Endothelial cell (in vitro differentiated cells): ENCODE measurements around the gene GMFB. TPM values are rescaled to one million over a fixed set of nuclear protein-coding genes. Genes with fewer than 3 reads are reported as not detected.
"Not testable (repeated sequence)": the region's sequence is repeated elsewhere in the genome, so short reads cannot be mapped to it uniquely, and the experiment has no call there.

ENCODE experiments used
- DNase-seq: peaks from one replicate; pipeline ENCODE4 v3.0.0; 2021; ENCODE audit warnings: low spot score
- H3K27ac Mint-ChIP-seq: one replicate; pipeline ENCODE4 v1.8.0; 2021; ENCODE audit warnings: mixed read lengths, inconsistent platforms; ENCODE audit not compliant: unreplicated experiment
- H3K27me3 Mint-ChIP-seq: one replicate; pipeline ENCODE4 v1.8.0; 2021; ENCODE audit warnings: mild to moderate bottlenecking, moderate library complexity, mixed read lengths, inconsistent platforms; ENCODE audit not compliant: unreplicated experiment
- H3K36me3 Mint-ChIP-seq: one replicate; pipeline ENCODE4 v1.8.0; 2021; ENCODE audit warnings: mild to moderate bottlenecking, low read depth, mixed read lengths, inconsistent platforms; ENCODE audit not compliant: unreplicated experiment
- H3K4me1 Mint-ChIP-seq: one replicate; pipeline ENCODE4 v1.8.0; 2021; ENCODE audit warnings: mild to moderate bottlenecking, mixed read lengths, inconsistent platforms; ENCODE audit not compliant: unreplicated experiment
- H3K4me3 Mint-ChIP-seq: one replicate; pipeline ENCODE4 v1.8.0; 2021; ENCODE audit warnings: mild to moderate bottlenecking, mixed read lengths, inconsistent platforms; ENCODE audit not compliant: unreplicated experiment
- H3K9me3 Mint-ChIP-seq: one replicate; pipeline ENCODE4 v1.8.0; 2021; ENCODE audit warnings: mixed read lengths, inconsistent platforms; ENCODE audit not compliant: unreplicated experiment
- total RNA-seq: library from RNA; stranded (reverse); fragmentation: NEBNext Ultra II Directional; extraction: Animal tissue kit (Norgen Biotek cat#: 25700); gene quantifications from one replicate; pipeline ENCODE4 v1.2.1, GENCODE V29; 2021; ENCODE audit not compliant: unreplicated experiment
- TF ChIP-seq, protein P1 (sequence below): fragments of 200-600 bp; sonication (generic); IDR thresholded peaks from one replicate; pipeline ENCODE4 v1.5.0; 2021; ENCODE audit warnings: antibody characterized with exemption; ENCODE audit not compliant: unreplicated experiment

Gene GMFB
- total RNA-seq, 1 donor from 2014 or later = 86.2 TPM

- Mint-ChIP-seq H3K9me3 (no peaks in the 10 kb centered on the region), H3K36me3 (no peaks in the 10 kb centered on the region), H3K27ac (peak within 1 kb of the TSS; percentile 86), H3K4me1 (peaks cover 24% of the 10 kb centered on the region), H3K27me3 (peaks cover 5% of the 10 kb centered on the region), H3K4me3 (peak within 1 kb of the TSS; percentile 98)
- peak; percentile 97 for DNase-seq
- TF ChIP-seq, protein P1, sequence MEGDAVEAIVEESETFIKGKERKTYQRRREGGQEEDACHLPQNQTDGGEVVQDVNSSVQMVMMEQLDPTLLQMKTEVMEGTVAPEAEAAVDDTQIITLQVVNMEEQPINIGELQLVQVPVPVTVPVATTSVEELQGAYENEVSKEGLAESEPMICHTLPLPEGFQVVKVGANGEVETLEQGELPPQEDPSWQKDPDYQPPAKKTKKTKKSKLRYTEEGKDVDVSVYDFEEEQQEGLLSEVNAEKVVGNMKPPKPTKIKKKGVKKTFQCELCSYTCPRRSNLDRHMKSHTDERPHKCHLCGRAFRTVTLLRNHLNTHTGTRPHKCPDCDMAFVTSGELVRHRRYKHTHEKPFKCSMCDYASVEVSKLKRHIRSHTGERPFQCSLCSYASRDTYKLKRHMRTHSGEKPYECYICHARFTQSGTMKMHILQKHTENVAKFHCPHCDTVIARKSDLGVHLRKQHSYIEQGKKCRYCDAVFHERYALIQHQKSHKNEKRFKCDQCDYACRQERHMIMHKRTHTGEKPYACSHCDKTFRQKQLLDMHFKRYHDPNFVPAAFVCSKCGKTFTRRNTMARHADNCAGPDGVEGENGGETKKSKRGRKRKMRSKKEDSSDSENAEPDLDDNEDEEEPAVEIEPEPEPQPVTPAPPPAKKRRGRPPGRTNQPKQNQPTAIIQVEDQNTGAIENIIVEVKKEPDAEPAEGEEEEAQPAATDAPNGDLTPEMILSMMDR = peak; percentile 95
These were observed 47.6 kb downstream of the GMFB start, which contains the start of gene CNIH1 for GRCh38 chr14:54440873-54441868. Gene CNIH1, minus strand, starts transcription at chr14:54441374. Its CDS starts 47 bp downstream, at chr14:54441327.

DNA sequence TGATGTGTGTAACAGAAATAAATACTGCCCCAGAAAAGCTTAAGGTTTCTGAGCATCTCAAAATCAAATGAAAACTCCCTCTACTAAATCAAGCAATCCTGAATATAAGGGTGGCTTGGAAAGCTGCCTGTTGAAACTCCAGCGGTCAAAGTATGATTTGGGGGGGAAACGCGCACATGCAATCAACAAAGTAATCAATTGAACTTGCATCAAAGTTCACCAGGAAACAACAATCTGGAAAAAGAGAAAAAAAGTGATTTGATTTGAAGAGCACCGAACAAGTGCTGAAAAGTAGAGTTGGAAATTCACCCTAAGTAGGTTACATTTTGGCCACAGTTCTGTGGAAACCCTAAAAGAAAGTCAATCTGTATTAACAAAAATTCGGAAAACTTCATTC lies 48.3 kb downstream of the GMFB start:
- Mint-ChIP-seq H3K4me1 (peaks cover 29% of the 10 kb centered on the region), H3K9me3 (no peaks in the 10 kb centered on the region), H3K4me3 (peak overlapping the region; percentile 98), H3K27me3 (peaks cover 5% of the 10 kb centered on the region), H3K27ac (peak overlapping the region; percentile 86), H3K36me3 (no peaks in the 10 kb centered on the region)
- TF ChIP-seq, protein P1 = no peak
- DNase-seq = no peak

DNA sequence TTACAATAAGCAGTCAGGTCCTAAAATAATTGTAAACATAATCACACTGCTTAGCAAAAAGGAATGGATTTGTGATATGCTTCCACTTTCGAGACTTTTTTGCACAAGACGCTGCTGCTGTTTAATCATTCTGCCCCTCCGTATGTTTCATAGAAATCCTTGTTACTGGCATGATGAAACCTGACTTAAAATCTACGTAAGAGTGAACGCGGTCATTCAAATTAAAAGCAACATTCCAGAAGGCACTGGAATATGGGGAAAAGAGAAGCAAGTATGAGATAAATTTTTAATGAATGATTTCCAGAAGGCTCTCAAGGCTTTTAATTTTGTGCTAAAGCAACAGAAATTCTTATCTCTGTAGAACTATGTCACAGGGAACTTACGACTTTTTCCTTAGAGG lies 48.7 kb downstream of the GMFB start:
- peaks cover 31% of the 10 kb centered on the region for H3K4me1 Mint-ChIP-seq
- H3K36me3 Mint-ChIP-seq = no peaks in the 10 kb centered on the region
- H3K9me3 Mint-ChIP-seq = no peaks in the 10 kb centered on the region

DNA sequence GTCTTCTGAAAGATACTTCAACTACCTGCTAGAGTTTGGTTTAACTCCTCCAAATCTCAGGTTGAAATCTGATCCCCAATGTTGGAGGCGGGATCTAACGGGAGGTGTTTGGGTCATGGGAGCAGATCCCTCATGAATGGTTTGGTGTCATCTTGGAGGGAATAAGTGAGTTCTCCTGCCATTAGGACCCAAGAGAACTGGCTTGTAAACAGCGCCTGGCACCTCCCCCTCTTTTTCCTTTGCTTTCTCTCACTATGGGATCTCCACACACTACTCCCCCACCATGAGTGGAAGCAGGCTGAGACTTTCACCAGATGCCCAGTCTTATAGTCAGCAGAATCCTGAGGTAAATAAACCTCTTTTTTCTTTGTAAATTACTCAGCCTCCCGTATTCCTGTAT lies 50.1 kb downstream of the GMFB start:
- H3K36me3 Mint-ChIP-seq = no peaks in the 10 kb centered on the region
- no peaks in the 10 kb centered on the region for H3K9me3 Mint-ChIP-seq
- TF ChIP-seq, protein P1 = no peak
- no peak overlapping the region for H3K4me3 Mint-ChIP-seq
- peaks cover 4% of the 10 kb centered on the region for H3K27me3 Mint-ChIP-seq
- H3K27ac Mint-ChIP-seq = peak overlapping the region; percentile 20
- peaks cover 31% of the 10 kb centered on the region for H3K4me1 Mint-ChIP-seq
- no peak for DNase-seq

More for the DNA sequence above, 48.7 kb downstream of the GMFB start:
- TF ChIP-seq, protein P1 = no peak
- Mint-ChIP-seq H3K27ac (no peak overlapping the region), H3K4me3 (peak overlapping the region; percentile 98), H3K27me3 (peaks cover 5% of the 10 kb centered on the region)
- DNase-seq = no peak

DNA sequence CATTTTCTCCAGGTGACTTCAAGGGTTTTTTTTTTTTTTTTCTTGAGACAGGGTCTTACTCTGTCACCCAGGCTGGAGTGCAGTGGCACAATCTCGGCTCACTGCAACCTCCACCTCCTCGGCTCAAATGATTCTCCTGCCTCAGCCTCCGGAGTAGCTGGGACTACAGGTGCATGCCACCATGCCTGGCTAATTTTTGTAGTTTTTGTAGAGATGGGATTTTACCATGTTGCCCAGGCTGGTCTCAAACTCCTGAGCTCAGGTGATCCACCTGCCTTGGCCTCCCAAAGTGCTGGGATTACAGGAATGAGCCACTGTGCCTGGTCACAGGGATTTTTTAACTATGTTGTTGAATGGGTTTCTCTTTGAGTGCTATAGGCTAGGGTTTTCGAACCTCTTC lies 50.8 kb downstream of the GMFB start:
- not testable (repeated sequence) for H3K27ac Mint-ChIP-seq, H3K9me3 Mint-ChIP-seq, DNase-seq, H3K36me3 Mint-ChIP-seq, H3K27me3 Mint-ChIP-seq, H3K4me3 Mint-ChIP-seq
- H3K4me1 Mint-ChIP-seq = peaks cover 31% of the 10 kb centered on the region
